ENCODE results near the gene RPL10A. TPM values are rescaled to one million over a fixed set of nuclear protein-coding genes. Genes with fewer than 3 reads are reported as not detected.

Gene RPL10A
- total and polyA plus RNA-seq, 2 of the 13 experiments (the other 11 are each of a cell fraction or from before 2014, with no cell fraction given) = 1,854 to 2,726 TPM

GRCh38 chr6:35428421-35429149 is 39.6 kb upstream of the RPL10A start (continued):
- TF ChIP-seq, protein P1, sequence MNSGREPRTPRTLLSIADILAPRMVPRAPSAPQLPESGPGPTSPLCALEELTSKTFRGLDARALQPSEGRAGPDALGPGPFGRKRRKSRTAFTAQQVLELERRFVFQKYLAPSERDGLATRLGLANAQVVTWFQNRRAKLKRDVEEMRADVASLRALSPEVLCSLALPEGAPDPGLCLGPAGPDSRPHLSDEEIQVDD (CRISPR knock-in tag; IDR thresholded peaks at IDR 0.05; ENCODE audit: borderline replicate concordance) = no peak
- TF ChIP-seq SIN3A (IDR thresholded peaks at IDR 0.05; ENCODE audit: borderline replicate concordance, low read depth, low read length) (no peak), ZNF556 (CRISPR knock-in tag; IDR thresholded peaks at IDR 0.05; ENCODE audit: borderline replicate concordance) (peak; percentile 86; the same call in 1 of the 2 replicates), HDAC1 (CRISPR knock-in tag; IDR thresholded peaks at IDR 0.05) (peak; percentile 79), ZIK1 (CRISPR knock-in tag; IDR thresholded peaks at IDR 0.05; ENCODE audit: borderline replicate concordance, low read depth) (no peak), CHD4 (IDR thresholded peaks at IDR 0.05; ENCODE audit: borderline replicate concordance, low read length) (no peak), HOXA5 (CRISPR knock-in tag; IDR thresholded peaks at IDR 0.05) (peak; percentile 47; the same call in 1 of the 2 replicates), MED13 (CRISPR knock-in tag; IDR thresholded peaks at IDR 0.05) (no peak), GMEB2 (CRISPR knock-in tag; IDR thresholded peaks at IDR 0.05; ENCODE audit: low read depth) (no peak), NFKBIZ (CRISPR knock-in tag; IDR thresholded peaks at IDR 0.05) (0 out of 2 replicates have a peak, but pooled peaks have one; percentile 18), TBP (CRISPR knock-in tag; IDR thresholded peaks at IDR 0.05) (no peak), ZNF670 (CRISPR knock-in tag; IDR thresholded peaks at IDR 0.05; ENCODE audit: borderline replicate concordance) (no peak), MEF2D (CRISPR knock-in tag; IDR thresholded peaks at IDR 0.05) (peak; percentile 66; the same call in 1 of the 2 replicates), MYC (CRISPR knock-in tag; IDR thresholded peaks at IDR 0.05; ENCODE audit: borderline replicate concordance) (no peak), ZSCAN5A (CRISPR knock-in tag; IDR thresholded peaks at IDR 0.05; ENCODE audit: borderline replicate concordance) (no peak), EP300 (IDR thresholded peaks at IDR 0.05; ENCODE audit: low read depth in 2 of 2, low read length in 2 of 2) (peak in 1 of 2 experiments; percentile 64; a peak in 1 of 4 replicates), EP300 (CRISPR knock-in tag; IDR thresholded peaks at IDR 0.05; ENCODE audit: borderline replicate concordance) (no peak; the same call in 1 of the 2 replicates), MTA1 (CRISPR knock-in tag; IDR thresholded peaks at IDR 0.05; ENCODE audit: borderline replicate concordance) (no peak), NR2F1 (CRISPR knock-in tag; IDR thresholded peaks at IDR 0.05) (peak in 1 of 2 experiments; percentile 70; a peak in 2 of 4 replicates), ZNF260 (CRISPR knock-in tag; IDR thresholded peaks at IDR 0.05; ENCODE audit: borderline replicate concordance, low read depth) (no peak), ATF3 (CRISPR knock-in tag; IDR thresholded peaks at IDR 0.05) (no peak), REL (CRISPR knock-in tag; conservative IDR thresholded peaks at IDR 0.05) (no peak)
- TF ChIP-seq, protein P2, sequence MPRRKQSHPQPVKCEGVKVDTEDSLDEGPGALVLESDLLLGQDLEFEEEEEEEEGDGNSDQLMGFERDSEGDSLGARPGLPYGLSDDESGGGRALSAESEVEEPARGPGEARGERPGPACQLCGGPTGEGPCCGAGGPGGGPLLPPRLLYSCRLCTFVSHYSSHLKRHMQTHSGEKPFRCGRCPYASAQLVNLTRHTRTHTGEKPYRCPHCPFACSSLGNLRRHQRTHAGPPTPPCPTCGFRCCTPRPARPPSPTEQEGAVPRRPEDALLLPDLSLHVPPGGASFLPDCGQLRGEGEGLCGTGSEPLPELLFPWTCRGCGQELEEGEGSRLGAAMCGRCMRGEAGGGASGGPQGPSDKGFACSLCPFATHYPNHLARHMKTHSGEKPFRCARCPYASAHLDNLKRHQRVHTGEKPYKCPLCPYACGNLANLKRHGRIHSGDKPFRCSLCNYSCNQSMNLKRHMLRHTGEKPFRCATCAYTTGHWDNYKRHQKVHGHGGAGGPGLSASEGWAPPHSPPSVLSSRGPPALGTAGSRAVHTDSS (CRISPR knock-in tag; conservative IDR thresholded peaks at IDR 0.05) = no peak
